HG02943 (cell line): ENCODE measurements around the gene PCDHA6.
"Not testable (repeated sequence)": the region's sequence is repeated elsewhere in the genome, so short reads cannot be mapped to it uniquely, and the experiment has no call there.

Source experiments
- ATAC-seq: cut with Tn5 transposase; IDR thresholded peaks from one replicate; pipeline ENCODE4 v1.9.1; 2021; ENCODE audit warnings: mild to moderate bottlenecking, low read depth, moderate library complexity; ENCODE audit not compliant: unreplicated experiment

The PCDHA6 gene

GRCh38 chr5:140855772-140856674 lies 28.3 kb downstream of the PCDHA6 start, which contains the start of gene PCDHA10:
TSS of gene PCDHA10 (plus strand) at chr5:140855897. CDS start at chr5:140856049, 152 bp downstream.
- no peak for ATAC-seq

DNA sequence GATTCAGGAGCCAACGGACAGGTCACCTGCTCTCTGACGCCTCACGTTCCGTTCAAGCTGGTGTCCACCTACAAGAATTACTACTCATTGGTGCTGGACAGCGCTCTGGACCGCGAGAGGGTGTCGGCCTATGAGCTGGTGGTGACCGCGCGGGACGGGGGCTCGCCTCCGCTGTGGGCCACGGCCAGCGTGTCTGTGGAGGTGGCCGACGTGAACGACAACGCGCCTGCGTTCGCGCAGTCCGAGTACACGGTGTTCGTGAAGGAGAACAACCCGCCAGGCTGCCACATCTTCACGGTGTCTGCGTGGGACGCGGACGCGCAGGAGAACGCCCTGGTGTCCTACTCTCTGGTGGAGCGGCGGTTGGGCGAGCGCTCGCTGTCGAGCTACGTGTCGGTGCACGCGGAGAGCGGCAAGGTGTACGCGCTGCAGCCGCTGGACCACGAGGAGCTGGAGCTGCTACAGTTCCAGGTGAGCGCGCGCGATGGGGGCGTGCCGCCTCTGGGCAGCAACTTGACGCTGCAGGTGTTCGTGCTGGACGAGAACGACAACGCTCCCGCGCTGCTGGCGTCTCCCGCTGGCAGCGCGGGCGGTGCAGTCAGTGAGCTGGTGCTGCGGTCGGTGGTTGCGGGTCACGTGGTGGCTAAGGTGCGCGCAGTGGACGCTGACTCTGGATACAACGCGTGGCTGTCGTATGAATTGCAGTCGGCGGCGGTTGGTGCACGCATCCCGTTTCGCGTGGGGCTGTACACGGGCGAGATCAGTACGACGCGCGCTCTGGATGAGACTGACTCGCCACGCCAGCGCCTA lies 29.6 kb downstream of the PCDHA6 start:
- ATAC-seq = no peak

DNA sequence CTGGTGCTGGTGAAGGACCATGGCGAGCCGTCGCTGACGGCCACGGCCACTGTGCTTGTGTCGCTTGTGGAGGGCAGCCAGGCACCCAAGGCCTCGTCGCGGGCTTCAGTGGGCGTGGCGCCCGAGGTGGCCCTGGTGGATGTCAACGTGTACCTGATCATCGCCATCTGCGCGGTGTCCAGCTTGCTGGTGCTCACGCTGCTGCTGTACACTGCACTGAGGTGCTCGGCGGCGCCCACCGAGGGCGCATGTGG lies 30.2 kb downstream of the PCDHA6 start:
- ATAC-seq = no peak

- ATAC-seq = no peak
These were observed 34.9 kb downstream of the PCDHA6 start for GRCh38 chr5:140862441-140863295.

DNA sequence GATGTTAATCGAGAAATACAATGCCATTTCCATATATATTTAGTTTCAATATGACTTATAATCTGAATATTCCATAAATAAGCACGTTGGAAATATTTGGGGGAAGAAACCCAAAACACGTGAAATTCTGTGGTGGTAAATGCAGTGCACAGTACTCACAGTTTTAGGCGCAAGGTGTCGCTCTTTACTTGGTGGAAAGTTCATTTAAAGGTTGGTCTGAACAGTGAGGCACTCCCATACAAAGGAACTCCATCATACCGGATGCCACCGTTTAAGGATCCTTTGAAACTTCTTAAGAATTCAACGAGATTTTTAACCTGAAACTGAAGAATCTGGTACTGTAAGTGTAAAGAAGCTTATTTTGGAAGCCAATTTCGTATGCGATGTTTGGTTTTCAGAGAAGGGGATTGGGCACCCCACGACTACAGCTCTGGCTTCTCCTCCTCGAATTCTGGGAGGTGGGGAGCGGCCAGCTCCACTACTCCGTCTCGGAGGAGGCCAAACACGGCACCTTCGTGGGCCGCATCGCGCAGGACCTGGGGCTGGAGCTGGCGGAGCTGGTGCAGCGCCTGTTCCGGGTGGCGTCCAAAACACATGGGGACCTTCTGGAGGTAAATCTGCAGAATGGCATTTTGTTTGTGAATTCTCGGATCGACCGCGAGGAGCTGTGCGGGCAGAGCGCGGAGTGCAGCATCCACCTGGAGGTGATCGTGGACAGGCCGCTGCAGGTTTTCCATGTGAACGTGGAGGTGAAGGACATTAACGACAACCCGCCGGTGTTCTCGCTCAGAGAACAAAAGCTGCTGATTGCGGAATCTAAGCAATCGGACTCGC lies 41.2 kb downstream of the PCDHA6 start, which contains the start of gene PCDHA11:
PCDHA11 (plus strand) TSS at position 237 of the 834 bp plus-strand sequence; CDS start at position 384, 147 bp downstream.
- ATAC-seq = no peak

- no peak for ATAC-seq
These were observed 41.8 kb downstream of the PCDHA6 start for GRCh38 chr5:140869555-140869886.

GRCh38 chr5:140870221-140871201 lies 42.8 kb downstream of the PCDHA6 start:
- ATAC-seq = no peak

GRCh38 chr5:140875085-140876065 lies 47.6 kb downstream of the PCDHA6 start, which contains the start of gene PCDHA12:
TSS of gene PCDHA12 (plus strand) at chr5:140875308. CDS start at chr5:140875473, 165 bp downstream.
- ATAC-seq = no peak

DNA sequence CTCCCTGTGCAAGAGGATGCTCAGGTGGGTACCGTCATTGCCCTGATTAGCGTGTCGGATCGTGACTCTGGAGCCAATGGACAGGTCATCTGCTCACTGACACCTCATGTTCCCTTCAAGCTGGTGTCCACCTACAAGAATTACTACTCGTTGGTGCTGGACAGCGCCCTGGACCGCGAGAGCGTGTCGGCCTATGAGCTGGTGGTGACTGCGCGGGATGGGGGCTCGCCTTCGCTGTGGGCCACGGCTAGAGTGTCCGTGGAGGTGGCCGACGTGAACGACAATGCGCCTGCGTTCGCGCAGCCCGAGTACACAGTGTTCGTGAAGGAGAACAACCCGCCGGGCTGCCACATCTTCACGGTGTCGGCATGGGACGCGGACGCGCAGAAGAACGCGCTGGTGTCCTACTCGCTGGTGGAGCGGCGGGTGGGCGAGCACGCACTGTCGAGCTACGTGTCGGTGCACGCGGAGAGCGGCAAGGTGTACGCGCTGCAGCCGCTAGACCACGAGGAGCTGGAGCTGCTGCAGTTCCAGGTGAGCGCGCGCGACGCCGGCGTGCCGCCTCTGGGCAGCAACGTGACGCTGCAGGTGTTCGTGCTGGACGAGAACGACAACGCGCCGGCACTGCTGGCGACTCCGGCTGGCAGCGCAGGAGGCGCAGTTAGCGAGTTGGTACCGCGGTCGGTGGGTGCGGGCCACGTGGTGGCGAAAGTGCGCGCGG lies 48.9 kb downstream of the PCDHA6 start:
- not testable (repeated sequence) for ATAC-seq

DNA sequence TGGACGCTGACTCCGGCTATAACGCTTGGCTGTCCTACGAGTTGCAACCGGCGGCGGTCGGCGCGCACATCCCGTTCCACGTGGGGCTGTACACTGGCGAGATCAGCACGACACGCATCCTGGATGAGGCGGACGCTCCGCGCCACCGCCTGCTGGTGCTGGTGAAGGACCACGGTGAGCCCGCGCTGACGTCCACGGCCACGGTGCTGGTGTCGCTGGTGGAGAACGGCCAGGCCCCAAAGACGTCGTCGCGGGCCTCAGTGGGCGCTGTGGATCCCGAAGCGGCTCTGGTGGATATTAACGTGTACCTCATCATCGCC lies 49.5 kb downstream of the PCDHA6 start:
- no peak for ATAC-seq
